ENCODE results near the gene OLR1. TPM values are rescaled to one million over a fixed set of nuclear protein-coding genes. Genes with fewer than 3 reads are reported as not detected.

OLR1 gene
- total RNA-seq, 1 donor from 2014 or later: not detected

GRCh38 chr12:10121278-10121677 is 50.7 kb downstream of the OLR1 start:
- DNase-seq (ENCODE audit: low read depth): no peak
- H3K4me3 ChIP-seq (ENCODE audit: low read depth, low read length): no peak overlapping the region
- TF ChIP-seq CTCF (conservative IDR thresholded peaks at IDR 0.05; ENCODE audit: low read depth, low read length): no peak

- H3K4me3 ChIP-seq (ENCODE audit: low read depth, low read length): no peak overlapping the region
- no peak for TF ChIP-seq CTCF (conservative IDR thresholded peaks at IDR 0.05; ENCODE audit: low read depth, low read length)
- DNase-seq (ENCODE audit: low read depth): no peak
Observed at GRCh38 chr12:10119066-10119465, 52.9 kb downstream of the OLR1 start.

- TF ChIP-seq CTCF (conservative IDR thresholded peaks at IDR 0.05; ENCODE audit: low read depth, low read length): no peak
- no peak for DNase-seq (ENCODE audit: low read depth)
- no peak overlapping the region for H3K4me3 ChIP-seq (ENCODE audit: low read depth, low read length)
Observed at GRCh38 chr12:10115890-10116289, 56.0 kb downstream of the OLR1 start.

- DNase-seq (ENCODE audit: low read depth): no peak
- TF ChIP-seq CTCF (conservative IDR thresholded peaks at IDR 0.05; ENCODE audit: low read depth, low read length): no peak
Observed at GRCh38 chr12:10115311-10115710, 56.6 kb downstream of the OLR1 start.

GRCh38 chr12:10113920-10114319 is 58.0 kb downstream of the OLR1 start:
- TF ChIP-seq CTCF (conservative IDR thresholded peaks at IDR 0.05; ENCODE audit: low read depth, low read length): no peak
- H3K4me3 ChIP-seq (ENCODE audit: low read depth, low read length): no peak overlapping the region
- DNase-seq (ENCODE audit: low read depth): no peak

More at GRCh38 chr12:10115311-10115710, 56.6 kb downstream of the OLR1 start:
- H3K4me3 ChIP-seq (ENCODE audit: low read depth, low read length): no peak overlapping the region

GRCh38 chr12:10113075-10113474 is 58.9 kb downstream of the OLR1 start:
- H3K4me3 ChIP-seq (ENCODE audit: low read depth, low read length): no peak overlapping the region
- no peak for TF ChIP-seq CTCF (conservative IDR thresholded peaks at IDR 0.05; ENCODE audit: low read depth, low read length)
- DNase-seq (ENCODE audit: low read depth): no peak

- H3K4me3 ChIP-seq (ENCODE audit: low read depth, low read length): no peak overlapping the region
- TF ChIP-seq CTCF (conservative IDR thresholded peaks at IDR 0.05; ENCODE audit: low read depth, low read length): no peak
- DNase-seq (ENCODE audit: low read depth): no peak
Observed at GRCh38 chr12:10111451-10111850, 60.5 kb downstream of the OLR1 start.
